Effector CD8-positive, alpha-beta T cell (primary cell): Measurements from ENCODE around the gene COL6A1.
"Not testable (repeated sequence)": the region's sequence is repeated elsewhere in the genome, so short reads cannot be mapped to it uniquely, and the experiment has no call there.

ENCODE experiments used
- DNase-seq: peaks from one replicate; lab custom pipeline; 2025; lab: John Stamatoyannopoulos, UW

COL6A1 gene

DNA sequence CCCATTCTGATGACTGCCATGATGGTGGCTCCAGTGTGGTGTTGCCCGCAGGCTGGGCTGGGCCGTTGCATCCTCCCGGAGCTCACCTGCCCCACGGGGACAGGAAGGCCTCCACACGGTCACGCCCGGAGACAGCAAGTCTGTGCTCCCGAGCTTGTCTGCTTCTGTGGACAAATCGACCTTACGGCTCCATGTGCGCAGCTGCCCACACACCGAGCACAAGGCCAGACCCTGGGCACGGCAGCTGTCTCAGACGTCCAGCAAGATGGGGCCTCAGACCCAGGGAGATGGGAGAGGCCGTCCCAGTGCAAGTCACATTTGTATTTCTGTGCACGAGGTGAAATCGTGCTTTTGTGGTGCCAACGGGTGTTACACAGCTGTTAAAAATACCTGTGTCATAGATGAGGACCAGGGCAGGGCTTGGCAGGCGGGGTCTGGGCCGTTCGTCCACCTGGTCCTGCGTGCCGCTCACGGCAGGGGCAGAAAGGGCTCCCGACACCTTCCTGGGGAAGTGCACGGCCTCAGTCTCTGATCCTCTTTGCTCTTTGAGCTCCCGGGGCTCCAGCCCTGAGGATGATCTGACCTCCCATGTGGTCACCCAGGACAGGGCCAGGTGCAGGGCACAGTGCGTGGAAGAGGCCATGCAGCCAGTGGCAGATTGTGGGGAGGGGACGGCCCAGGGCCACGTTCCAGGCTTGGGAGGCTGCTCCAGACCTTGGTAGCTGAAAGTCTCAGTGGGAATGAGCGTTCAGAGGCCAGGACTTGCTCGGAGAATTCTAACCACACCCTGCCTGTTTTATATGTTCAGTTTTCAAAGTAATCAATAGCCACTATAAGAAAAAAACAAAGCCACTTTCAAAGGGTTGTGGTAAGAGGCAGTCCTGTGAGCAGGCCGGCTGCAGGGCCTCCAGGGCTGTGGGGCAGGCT is 13.5 kb downstream of the COL6A1 start:
- no peak for DNase-seq

DNA sequence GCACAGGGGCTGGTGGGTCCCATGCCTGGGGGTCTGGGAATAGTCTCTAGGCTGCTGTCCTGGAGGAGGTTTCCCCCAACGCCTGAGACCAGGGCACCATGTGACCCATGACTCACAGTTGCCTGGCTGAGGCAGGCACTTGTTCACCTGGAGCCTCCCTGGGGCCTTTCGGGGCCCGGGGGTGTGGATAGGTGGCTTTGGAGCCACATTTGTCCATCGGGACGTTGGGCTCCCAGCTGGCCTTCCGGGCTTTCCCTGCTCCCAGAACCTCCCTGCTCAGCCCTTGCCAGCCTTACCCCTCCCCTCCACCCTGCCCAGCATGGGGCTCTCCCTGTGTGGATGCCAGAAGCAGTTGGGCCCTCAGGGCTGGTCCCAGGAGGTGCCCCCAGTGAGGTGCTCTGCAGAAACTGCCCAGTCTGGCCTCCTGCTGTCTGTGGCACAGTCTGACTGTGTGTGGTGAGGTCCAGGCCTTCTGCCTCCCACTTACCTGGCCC is 14.2 kb downstream of the COL6A1 start:
- DNase-seq = no peak

GRCh38 chr21:45996311-45997204 is 15.0 kb downstream of the COL6A1 start:
- no peak for DNase-seq

DNA sequence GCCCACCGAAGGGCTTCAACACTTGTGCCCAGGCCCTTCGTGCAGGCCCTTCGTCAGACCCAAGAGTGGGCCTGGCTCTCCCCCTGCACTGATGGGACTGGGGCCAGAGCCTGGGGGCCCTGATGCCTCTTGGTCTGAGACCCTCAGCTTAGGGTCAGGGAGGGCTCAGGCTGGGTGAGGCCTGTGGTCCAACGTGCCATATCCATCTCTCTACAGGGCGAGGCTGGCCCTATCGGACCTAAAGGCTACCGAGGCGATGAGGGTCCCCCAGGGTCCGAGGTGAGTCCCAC is 15.6 kb downstream of the COL6A1 start:
- DNase-seq = no peak

GRCh38 chr21:45997495-45998275 is 16.1 kb downstream of the COL6A1 start:
- DNase-seq = no peak

GRCh38 chr21:45998276-45998701 is 16.7 kb downstream of the COL6A1 start:
- DNase-seq = no peak

GRCh38 chr21:45998871-45999580 is 17.5 kb downstream of the COL6A1 start:
- DNase-seq = no peak

GRCh38 chr21:45999581-46000181 is 18.1 kb downstream of the COL6A1 start:
- no peak for DNase-seq

DNA sequence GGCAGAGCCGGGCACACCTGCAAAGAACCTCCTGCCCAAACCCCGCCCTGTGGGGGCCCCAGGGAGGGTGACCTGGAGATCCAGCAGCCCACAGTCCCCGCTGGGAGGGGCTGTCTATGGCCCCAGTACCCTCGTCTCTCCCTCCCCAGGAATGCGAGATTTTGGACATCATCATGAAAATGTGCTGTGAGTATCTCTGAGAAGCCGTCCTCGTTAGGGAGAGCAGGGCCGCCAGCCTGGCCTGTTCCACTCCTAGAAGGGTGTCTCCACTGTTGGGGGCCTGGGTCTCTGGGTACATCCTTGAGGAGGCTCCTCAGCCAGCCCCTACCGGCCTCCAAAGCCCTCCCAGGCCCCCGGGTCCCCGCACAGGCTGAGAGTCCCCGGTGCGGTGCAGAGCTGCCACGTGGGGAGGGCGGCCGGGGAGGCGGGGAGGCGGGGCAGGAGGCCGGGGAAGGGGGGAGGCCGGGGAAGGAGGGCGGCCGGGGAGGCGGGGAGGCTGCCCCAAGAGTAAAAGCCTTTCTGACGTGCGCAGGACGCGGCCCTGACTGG is 18.7 kb downstream of the COL6A1 start:
- no peak for DNase-seq

- no peak for DNase-seq
These were observed 19.4 kb downstream of the COL6A1 start for GRCh38 chr21:46000731-46001641.

DNA sequence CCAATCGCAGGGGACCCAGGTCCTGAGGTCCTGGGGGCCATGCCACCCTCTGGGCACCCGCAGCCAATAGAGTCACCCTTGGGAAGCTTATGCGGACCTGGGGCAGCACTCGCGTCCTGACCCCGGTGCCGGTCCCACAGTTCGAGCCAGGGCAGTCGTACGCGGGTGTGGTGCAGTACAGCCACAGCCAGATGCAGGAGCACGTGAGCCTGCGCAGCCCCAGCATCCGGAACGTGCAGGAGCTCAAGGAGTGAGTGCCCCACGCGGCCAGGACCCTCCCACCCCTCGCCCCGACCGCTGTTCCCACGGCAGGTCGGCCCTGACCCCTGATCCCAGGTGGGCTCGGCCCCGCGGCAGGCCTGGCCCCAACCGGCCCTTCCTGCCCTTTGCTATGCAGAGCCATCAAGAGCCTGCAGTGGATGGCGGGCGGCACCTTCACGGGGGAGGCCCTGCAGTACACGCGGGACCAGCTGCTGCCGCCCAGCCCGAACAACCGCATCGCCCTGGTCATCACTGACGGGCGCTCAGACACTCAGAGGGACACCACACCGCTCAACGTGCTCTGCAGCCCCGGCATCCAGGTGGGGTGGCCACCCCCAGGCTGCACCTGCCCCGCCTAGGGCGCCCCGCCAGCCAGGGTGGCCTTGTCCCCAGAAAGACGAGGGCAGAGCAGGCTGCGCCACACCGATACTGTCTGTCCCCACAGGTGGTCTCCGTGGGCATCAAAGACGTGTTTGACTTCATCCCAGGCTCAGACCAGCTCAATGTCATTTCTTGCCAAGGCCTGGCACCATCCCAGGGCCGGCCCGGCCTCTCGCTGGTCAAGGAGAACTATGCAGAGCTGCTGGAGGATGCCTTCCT is 20.5 kb downstream of the COL6A1 start:
- no peak for DNase-seq

DNA sequence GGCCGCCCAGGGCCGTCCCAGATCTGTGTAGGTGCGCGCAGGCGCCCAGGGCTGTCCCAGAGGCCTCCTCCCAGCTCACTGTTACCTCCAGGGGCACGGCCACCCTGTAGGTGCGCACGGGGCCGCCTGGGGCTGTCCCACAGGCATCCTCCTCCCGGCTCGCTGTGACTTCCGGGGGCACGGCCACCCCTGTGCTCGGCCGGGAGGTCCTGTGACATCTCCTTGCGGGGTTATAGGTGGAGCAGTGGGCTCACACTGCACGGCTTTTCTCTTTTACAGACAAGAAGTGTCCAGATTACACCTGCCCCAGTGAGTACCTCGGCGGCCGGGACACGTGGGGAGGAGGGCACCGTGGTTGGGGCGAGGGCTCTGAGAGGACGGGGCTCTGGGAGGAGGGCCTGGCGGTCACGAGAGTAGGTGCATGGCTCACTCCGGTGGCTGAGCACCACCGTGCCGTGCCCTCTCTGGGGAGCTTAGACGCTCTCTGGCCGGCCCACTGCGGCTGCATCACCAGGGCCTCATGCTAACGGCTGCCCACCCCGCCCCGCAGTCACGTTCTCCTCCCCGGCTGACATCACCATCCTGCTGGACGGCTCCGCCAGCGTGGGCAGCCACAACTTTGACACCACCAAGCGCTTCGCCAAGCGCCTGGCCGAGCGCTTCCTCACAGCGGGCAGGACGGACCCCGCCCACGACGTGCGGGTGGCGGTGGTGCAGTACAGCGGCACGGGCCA is 21.4 kb downstream of the COL6A1 start:
- DNase-seq = no peak

- DNase-seq = no peak
These were observed 22.0 kb downstream of the COL6A1 start for GRCh38 chr21:46003575-46004007.

GRCh38 chr21:46004168-46004861 is 22.7 kb downstream of the COL6A1 start:
- DNase-seq = no peak

- no peak for DNase-seq
These were observed 23.5 kb downstream of the COL6A1 start for GRCh38 chr21:46005081-46005480.

DNA sequence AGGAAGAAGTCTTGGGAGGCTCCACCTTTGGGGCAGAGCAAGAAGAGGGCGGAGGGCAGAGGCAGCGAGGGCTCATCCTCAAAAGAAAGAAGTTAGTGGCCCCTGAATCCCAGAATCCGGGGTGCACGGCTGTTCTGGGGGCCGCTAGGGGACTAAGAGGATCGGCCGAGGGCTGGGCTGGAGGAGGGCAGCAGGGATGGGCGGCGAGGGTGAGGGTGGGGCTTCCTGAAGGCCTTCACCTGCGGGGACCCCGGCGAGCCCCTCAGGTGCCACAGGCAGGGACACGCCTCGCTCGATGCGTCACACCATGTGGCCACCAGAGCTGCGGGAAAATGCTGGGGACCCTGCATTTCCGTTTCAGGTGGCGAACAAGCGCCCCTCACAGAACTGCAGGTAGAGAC is 23.9 kb downstream of the COL6A1 start:
- DNase-seq = no peak

DNA sequence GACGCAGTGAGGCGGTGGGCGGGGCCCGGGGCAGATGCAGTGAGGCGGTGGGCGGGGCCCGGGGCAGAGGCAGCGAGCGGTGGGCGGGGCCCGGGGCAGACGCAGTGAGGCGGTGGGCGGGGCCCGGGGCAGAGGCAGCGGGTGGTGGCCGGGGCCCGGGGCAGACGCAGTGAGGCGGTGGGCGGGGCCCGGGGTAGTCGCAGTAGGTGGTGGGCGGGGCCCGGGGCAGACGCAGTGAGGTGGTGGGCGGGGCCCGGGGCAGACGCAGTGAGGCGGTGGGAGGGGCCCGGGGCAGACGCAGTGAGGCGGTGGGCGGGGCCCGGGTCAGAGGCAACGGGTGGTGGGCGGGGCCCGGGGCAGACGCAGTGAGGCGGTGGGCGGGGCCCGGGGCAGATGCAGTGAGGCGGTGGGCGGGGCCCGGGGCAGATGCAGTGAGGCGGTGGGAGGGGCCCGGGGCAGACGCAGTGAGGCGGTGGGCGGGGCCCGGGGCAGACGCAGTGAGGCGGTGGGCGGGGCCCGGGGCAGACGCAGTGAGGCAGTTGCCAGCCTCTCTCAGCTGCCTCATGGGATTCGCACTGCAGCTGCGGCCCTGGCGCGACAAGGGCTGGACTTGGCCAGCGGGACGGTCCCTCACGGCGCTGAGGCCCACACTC is 24.4 kb downstream of the COL6A1 start:
- DNase-seq = not testable (repeated sequence)
